HepG2 (cell line): ENCODE measurements around the gene FABP2. TPM values are rescaled to one million over a fixed set of nuclear protein-coding genes. Genes with fewer than 3 reads are reported as not detected.

ENCODE experiments used
- ATAC-seq: fragments of 200-7000 bp; cut with Tn5 transposase; 3 replicates; pipeline ENCODE4 v1.9.1; 2020; ENCODE audit warnings: mild to moderate bottlenecking, moderate library complexity
- BruUV-seq: library from RNA; stranded (reverse); fragments of 400-500 nt; replicated peaks from 2 replicates; lab custom pipeline; 2021; lab: Mats Ljungman, UMichigan
- CTCF ChIA-PET: fragments of 300-600 bp; formaldehyde crosslinking; extraction: SDS; loops from one replicate; lab custom pipeline; 2021; ENCODE audit warnings: low total read pairs, inconsistent platforms, low intra/inter-chr PET ratio; lab: Yijun Ruan, JAX
- POLR2A ChIA-PET: fragments of 350-600 bp; sonication (Branson Sonifier 250); formaldehyde crosslinking; loops from one replicate; lab custom pipeline; 2020; ENCODE audit warnings: antibody characterized with exemption, inconsistent platforms; lab: Yijun Ruan, JAX
- DNase-seq: peaks from one replicate; pipeline ENCODE4 v3.0.0-alpha.2; 2015; ENCODE audit warnings: low spot score
- FAIRE-seq: peaks from 3 replicates; lab custom pipeline; 2011; peaks lifted over from hg19 to GRCh38; lab: Jason Lieb, UNC
- H2AFZ ChIP-seq: one replicate; pipeline ENCODE4 v1.6.1; 2011; ENCODE audit warnings: low read length, inconsistent platforms
- H3K27ac ChIP-seq: fragments of 300-600 bp; 3 replicates; pipeline ENCODE4 v1.8.0; 2011; ENCODE audit warnings: mixed run types, mild to moderate bottlenecking, mixed read lengths, low read length, inconsistent platforms; ENCODE audit not compliant: insufficient read depth; ENCODE audit errors: extremely low read length
- H3K27me3 ChIP-seq, 2 experiments: fragments of 200-600 bp in 1 of 2; 2 replicates in 1 of 2; 3 replicates in 1 of 2; pipeline versions ENCODE4 v1.6.0 to v1.8.0; 2011; ENCODE audit warnings: low read length in 2 of 2, mild to moderate bottlenecking in 2 of 2, moderate library complexity in 2 of 2, inconsistent platforms in 1 of 2; ENCODE audit not compliant: insufficient read depth in 2 of 2, control insufficient read depth in 1 of 2
- H3K36me3 ChIP-seq, 2 experiments: fragments of 200-600 bp in 1 of 2; replicated peaks in 1 of 2; 2 replicates in 1 of 2; 3 replicates in 1 of 2; pipeline versions ENCODE4 v1.5.1 to v1.8.0; 2011; ENCODE audit warnings: low read length in 2 of 2, inconsistent platforms in 1 of 2; ENCODE audit not compliant: insufficient read depth in 2 of 2, control insufficient read depth in 1 of 2
- H3K4me1 ChIP-seq: 2 replicates; pipeline ENCODE4 v1.5.1; 2012; ENCODE audit warnings: low read length, inconsistent platforms; ENCODE audit not compliant: insufficient read depth
- H3K4me2 ChIP-seq: 2 replicates; pipeline ENCODE4 v1.6.0; 2011; ENCODE audit warnings: low read depth, low read length, inconsistent platforms
- H3K4me3 ChIP-seq, 3 experiments: fragments of 200-600 bp in 1 of 3; sonication (generic), shearing (Covaris generic) in 1 of 3; replicated peaks in 1 of 3; 2 replicates each; pipeline ENCODE4 v1.5.1; 2011 to 2016; ENCODE audit warnings: low read length in 3 of 3, inconsistent platforms in 2 of 3, low read depth in 2 of 3, mild to moderate bottlenecking in 2 of 3, control low read depth in 1 of 3, mixed read lengths in 1 of 3; ENCODE audit not compliant: insufficient read depth in 1 of 3
- H3K79me2 ChIP-seq: one replicate; pipeline ENCODE4 v1.6.1; 2011; ENCODE audit warnings: low read length, inconsistent platforms; ENCODE audit not compliant: insufficient read depth
- H3K9ac ChIP-seq: 2 replicates; pipeline ENCODE4 v1.6.0; 2011; ENCODE audit warnings: mild to moderate bottlenecking, low read depth, low read length, inconsistent platforms; ENCODE audit not compliant: insufficient read depth
- H3K9me3 ChIP-seq: 2 replicates; pipeline ENCODE4 v1.5.1; 2012; ENCODE audit warnings: mild to moderate bottlenecking, low read length
- H4K20me1 ChIP-seq: 2 replicates; pipeline ENCODE4 v1.6.0; 2011; ENCODE audit warnings: inconsistent platforms, mild to moderate bottlenecking, low read length, moderate library complexity; ENCODE audit not compliant: insufficient read depth
- ATAD3A ChIP-seq: sonication (generic); formaldehyde crosslinking; IDR thresholded peaks from 2 replicates; pipeline ENCODE4 v1.4.0; 2020; ENCODE audit warnings: missing genetic modification reagents
- CBX1 ChIP-seq: IDR thresholded peaks from one replicate; pipeline ENCODE4 v1.6.1; 2016; ENCODE audit warnings: antibody characterized with exemption, low read depth
- ELF1 ChIP-seq: sonication (generic); formaldehyde crosslinking; IDR thresholded peaks from 2 replicates; pipeline ENCODE4 v1.4.0; 2020; ENCODE audit warnings: missing genetic modification reagents
- KDM4B ChIP-seq: sonication (generic); formaldehyde crosslinking; IDR thresholded peaks from 2 replicates; pipeline ENCODE4 v1.4.0; 2020; ENCODE audit warnings: missing genetic modification reagents
- SMC3 ChIP-seq: IDR thresholded peaks from 2 replicates; pipeline ENCODE4 v1.6.1; 2011; ENCODE audit warnings: low read length, improper control_type of control experiment
- SRSF4 ChIP-seq: fragments of 200-400 bp; formaldehyde crosslinking; IDR thresholded peaks from one replicate; pipeline ENCODE4 v1.6.1; 2018; ENCODE audit warnings: mild to moderate bottlenecking, low read depth, low read length, moderate library complexity; ENCODE audit not compliant: poor library complexity, severe bottlenecking
- STAG1 ChIP-seq: sonication (generic); formaldehyde crosslinking; IDR thresholded peaks from 2 replicates; pipeline ENCODE4 v1.4.0; 2020; ENCODE audit warnings: missing genetic modification reagents
- ZNF326 ChIP-seq: sonication (generic); formaldehyde crosslinking; IDR thresholded peaks from 2 replicates; pipeline ENCODE4 v1.4.0; 2020; ENCODE audit warnings: missing genetic modification reagents, borderline replicate concordance
- ZSCAN25 ChIP-seq: sonication (generic); formaldehyde crosslinking; IDR thresholded peaks from 2 replicates; pipeline ENCODE4 v1.8.0; 2022; ENCODE audit warnings: mild to moderate bottlenecking, missing genetic modification reagents
- WGBS: methylation state at CpG from one replicate; pipeline ENCODE4 v1.1.6; 2017; ENCODE audit warnings: low lambda C conversion rate; 5-methylcytosine and 5-hydroxymethylcytosine counted together
- in situ Hi-C: cut with HindIII; loops from 2 replicates; pipeline ENCODE4 v1.10.0; 2017; ENCODE audit warnings: low pct_unique_long_range_greater_than_20kb; ENCODE audit not compliant: extremely low pct_ligation_motif_present
- intact Hi-C: fragments of 100-400 bp; cut with micrococcal nuclease; formaldehyde crosslinking; loops from one replicate; pipeline ENCODE4 v1.10.0; 2022; ENCODE audit not compliant: unreplicated experiment
- polyA plus RNA-seq, 8 experiments: library from polyadenylated mRNA; depleted of rRNA in 3 of 8; stranded (reverse) in 7 of 8; unstranded in 1 of 8; fragments of >200 nt; fragmentation: Illumina TruSeq in 4 of 8; extraction: Trizol in 4 of 8; gene quantifications; 2 replicates each; pipeline versions ENCODE4 v1.2.1 to v1.2.3, GENCODE V29; 2011 to 2016; ENCODE audit warnings: low read depth in 4 of 8, missing spikeins in 1 of 8, mixed read lengths in 1 of 8; ENCODE audit not compliant: insufficient read depth in 1 of 8
- total RNA-seq, 5 experiments: library from RNA; depleted of rRNA; stranded (reverse); fragments of >200 nt; fragmentation: Illumina TruSeq; extraction: Trizol; gene quantifications; 2 replicates each; pipeline ENCODE4 v1.2.3, GENCODE V29; 2016; ENCODE audit warnings: low read depth in 1 of 5
- TF ChIP-seq, protein P1 (sequence below): sonication (generic); formaldehyde crosslinking; IDR thresholded peaks from 2 replicates; pipeline ENCODE4 v1.5.0; 2020; ENCODE audit warnings: mild to moderate bottlenecking, missing genetic modification reagents, moderate library complexity
- TF ChIP-seq, protein P2 (sequence below): IDR thresholded peaks from 2 replicates; pipeline ENCODE4 v1.6.1; 2012; ENCODE audit warnings: low read depth, low read length, improper control_type of control experiment

Gene FABP2
- total and polyA plus RNA-seq, 2 of the 13 experiments (the other 11 are each of a cell fraction or from before 2014, with no cell fraction given), result 0.78 to 1.2 TPM

DNA sequence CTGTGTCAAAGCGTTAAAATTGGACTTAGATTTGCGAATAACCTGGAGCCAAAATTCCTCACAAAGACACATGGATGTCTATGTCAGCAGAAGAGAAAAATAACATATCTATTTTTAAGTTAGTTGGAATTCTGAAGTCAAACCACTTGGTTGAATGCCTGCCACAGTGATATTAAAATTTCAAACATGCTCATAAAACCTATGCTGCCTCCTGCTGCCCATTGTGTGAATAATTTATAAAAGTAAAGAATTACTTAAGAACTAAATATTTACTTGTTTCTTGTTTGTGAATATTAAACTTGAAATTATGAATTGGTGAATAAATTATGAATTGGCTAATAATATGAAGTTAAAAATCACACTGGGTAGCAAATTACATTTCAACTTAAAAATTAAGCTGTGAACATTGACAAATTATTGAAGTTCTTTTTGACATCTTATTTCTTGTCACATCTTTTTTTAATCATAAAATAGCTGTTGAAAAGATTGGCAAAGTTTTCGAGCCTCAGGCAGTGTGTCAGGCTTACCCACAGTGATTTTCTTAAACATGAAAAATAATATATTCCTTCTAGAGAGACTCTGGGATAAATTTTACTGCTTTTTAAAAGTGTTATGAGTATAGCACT, 35.4 kb downstream of the FABP2 start:
- TF ChIP-seq, protein P1, sequence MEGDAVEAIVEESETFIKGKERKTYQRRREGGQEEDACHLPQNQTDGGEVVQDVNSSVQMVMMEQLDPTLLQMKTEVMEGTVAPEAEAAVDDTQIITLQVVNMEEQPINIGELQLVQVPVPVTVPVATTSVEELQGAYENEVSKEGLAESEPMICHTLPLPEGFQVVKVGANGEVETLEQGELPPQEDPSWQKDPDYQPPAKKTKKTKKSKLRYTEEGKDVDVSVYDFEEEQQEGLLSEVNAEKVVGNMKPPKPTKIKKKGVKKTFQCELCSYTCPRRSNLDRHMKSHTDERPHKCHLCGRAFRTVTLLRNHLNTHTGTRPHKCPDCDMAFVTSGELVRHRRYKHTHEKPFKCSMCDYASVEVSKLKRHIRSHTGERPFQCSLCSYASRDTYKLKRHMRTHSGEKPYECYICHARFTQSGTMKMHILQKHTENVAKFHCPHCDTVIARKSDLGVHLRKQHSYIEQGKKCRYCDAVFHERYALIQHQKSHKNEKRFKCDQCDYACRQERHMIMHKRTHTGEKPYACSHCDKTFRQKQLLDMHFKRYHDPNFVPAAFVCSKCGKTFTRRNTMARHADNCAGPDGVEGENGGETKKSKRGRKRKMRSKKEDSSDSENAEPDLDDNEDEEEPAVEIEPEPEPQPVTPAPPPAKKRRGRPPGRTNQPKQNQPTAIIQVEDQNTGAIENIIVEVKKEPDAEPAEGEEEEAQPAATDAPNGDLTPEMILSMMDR (CRISPR knock-in tag), result peak; percentile 27
- TF ChIP-seq CBX1 (no peak), ZNF326 (CRISPR knock-in tag) (no peak), ELF1 (CRISPR knock-in tag) (no peak), SRSF4 (no peak), SMC3 (peak; percentile 49; the same call in 1 of the 2 replicates), ZSCAN25 (CRISPR knock-in tag) (no peak), KDM4B (CRISPR knock-in tag) (no peak), ATAD3A (no peak), STAG1 (CRISPR knock-in tag) (peak; percentile 67)
- TF ChIP-seq, protein P2, sequence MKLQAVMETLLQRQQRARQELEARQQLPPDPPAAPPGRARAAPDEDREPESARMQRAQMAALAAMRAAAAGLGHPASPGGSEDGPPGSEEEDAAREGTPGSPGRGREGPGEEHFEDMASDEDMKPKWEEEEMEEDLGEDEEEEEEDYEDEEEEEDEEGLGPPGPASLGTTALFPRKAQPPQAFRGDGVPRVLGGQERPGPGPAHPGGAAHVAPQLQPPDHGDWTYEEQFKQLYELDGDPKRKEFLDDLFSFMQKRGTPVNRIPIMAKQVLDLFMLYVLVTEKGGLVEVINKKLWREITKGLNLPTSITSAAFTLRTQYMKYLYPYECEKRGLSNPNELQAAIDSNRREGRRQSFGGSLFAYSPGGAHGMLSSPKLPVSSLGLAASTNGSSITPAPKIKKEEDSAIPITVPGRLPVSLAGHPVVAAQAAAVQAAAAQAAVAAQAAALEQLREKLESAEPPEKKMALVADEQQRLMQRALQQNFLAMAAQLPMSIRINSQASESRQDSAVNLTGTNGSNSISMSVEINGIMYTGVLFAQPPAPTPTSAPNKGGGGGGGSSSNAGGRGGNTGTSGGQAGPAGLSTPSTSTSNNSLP, result peak; percentile 74; the same call in 1 of the 2 replicates
- H3K79me2 ChIP-seq, result no peaks in the 10 kb centered on the region
- no peaks in the 10 kb centered on the region for H4K20me1 ChIP-seq
- no peak for ATAC-seq
- ChIA-PET POLR2A (no interaction called here), CTCF (interaction anchor here (1.9 to 2.0 kb wide), 2 partner anchors 244 to 305 kb away, joined by 15 read pairs; no protein-coding TSS in a partner anchor)
- in situ Hi-C loops (loop anchor here (5.0 kb wide), 1 partner anchor 244 kb away; no protein-coding TSS in a partner anchor), intact Hi-C loops (loop anchor here (1.0 kb wide), 2 partner anchors 244 to 305 kb away; no protein-coding TSS in a partner anchor)
- 0 out of 5 replicates have a peak, but pooled peaks cover 0 to 4% of the 10 kb centered on the region in 2 experiments for H3K36me3 ChIP-seq
- peaks cover 9% of the 10 kb centered on the region for H3K4me1 ChIP-seq
- BruUV-seq, result no TSS peak
- H3K9ac ChIP-seq, result no peak overlapping the region
- H3K27me3 ChIP-seq, result no peaks in the 10 kb centered on the region
- H2AFZ ChIP-seq, result no peak overlapping the region
- peak; percentile 32 for DNase-seq
- H3K4me3 ChIP-seq, result no peak overlapping the region
- H3K4me2 ChIP-seq, result no peak overlapping the region
- 91% methylated on average over 3 of the region's 3 CpGs for WGBS
- H3K9me3 ChIP-seq, result no peaks in the 10 kb centered on the region
- no peak overlapping the region for H3K27ac ChIP-seq
- no peak for FAIRE-seq
